ENCODE measurements around the gene SMARCD1.

The SMARCD1 gene

DNA sequence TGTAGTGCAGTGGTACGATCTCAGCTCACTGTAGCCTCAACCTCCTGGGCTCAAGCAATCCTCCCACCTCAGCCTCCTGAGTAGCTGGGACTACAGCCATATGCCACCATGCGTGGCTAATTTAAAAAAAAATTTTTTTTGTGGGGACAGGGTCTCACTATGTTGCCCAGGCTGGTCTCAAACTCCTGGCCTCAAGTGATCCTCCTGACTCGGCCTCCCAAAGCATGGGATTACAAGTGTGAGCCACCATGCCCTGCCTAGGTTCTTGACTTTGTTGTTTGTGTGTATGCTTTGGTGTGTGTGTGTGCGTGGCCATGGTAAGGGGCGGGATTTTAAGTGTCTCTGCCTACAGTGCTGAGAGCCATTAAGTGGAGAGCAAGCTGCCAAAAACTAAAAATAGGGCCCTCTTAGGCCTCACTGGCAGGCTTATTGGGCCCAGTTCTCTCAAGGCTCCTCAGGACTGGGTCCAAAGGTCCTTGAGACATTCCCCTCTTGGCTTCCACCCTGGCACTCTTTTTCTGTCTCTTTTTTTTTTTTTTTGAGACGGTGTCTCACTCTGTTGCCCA, 32.0 kb downstream of the SMARCD1 start:
- H3K27ac ChIP-seq (replicated peaks): no peak overlapping the region
- no peak for TF ChIP-seq GABPA (IDR thresholded peaks at IDR 0.05; ENCODE audit: low read depth)
- TF ChIP-seq, protein P1, sequence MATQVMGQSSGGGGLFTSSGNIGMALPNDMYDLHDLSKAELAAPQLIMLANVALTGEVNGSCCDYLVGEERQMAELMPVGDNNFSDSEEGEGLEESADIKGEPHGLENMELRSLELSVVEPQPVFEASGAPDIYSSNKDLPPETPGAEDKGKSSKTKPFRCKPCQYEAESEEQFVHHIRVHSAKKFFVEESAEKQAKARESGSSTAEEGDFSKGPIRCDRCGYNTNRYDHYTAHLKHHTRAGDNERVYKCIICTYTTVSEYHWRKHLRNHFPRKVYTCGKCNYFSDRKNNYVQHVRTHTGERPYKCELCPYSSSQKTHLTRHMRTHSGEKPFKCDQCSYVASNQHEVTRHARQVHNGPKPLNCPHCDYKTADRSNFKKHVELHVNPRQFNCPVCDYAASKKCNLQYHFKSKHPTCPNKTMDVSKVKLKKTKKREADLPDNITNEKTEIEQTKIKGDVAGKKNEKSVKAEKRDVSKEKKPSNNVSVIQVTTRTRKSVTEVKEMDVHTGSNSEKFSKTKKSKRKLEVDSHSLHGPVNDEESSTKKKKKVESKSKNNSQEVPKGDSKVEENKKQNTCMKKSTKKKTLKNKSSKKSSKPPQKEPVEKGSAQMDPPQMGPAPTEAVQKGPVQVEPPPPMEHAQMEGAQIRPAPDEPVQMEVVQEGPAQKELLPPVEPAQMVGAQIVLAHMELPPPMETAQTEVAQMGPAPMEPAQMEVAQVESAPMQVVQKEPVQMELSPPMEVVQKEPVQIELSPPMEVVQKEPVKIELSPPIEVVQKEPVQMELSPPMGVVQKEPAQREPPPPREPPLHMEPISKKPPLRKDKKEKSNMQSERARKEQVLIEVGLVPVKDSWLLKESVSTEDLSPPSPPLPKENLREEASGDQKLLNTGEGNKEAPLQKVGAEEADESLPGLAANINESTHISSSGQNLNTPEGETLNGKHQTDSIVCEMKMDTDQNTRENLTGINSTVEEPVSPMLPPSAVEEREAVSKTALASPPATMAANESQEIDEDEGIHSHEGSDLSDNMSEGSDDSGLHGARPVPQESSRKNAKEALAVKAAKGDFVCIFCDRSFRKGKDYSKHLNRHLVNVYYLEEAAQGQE (IDR thresholded peaks at IDR 0.05; ENCODE audit: insufficient replicate concordance, low read depth): no peak
- TF ChIP-seq, protein P2, sequence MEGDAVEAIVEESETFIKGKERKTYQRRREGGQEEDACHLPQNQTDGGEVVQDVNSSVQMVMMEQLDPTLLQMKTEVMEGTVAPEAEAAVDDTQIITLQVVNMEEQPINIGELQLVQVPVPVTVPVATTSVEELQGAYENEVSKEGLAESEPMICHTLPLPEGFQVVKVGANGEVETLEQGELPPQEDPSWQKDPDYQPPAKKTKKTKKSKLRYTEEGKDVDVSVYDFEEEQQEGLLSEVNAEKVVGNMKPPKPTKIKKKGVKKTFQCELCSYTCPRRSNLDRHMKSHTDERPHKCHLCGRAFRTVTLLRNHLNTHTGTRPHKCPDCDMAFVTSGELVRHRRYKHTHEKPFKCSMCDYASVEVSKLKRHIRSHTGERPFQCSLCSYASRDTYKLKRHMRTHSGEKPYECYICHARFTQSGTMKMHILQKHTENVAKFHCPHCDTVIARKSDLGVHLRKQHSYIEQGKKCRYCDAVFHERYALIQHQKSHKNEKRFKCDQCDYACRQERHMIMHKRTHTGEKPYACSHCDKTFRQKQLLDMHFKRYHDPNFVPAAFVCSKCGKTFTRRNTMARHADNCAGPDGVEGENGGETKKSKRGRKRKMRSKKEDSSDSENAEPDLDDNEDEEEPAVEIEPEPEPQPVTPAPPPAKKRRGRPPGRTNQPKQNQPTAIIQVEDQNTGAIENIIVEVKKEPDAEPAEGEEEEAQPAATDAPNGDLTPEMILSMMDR (IDR thresholded peaks at IDR 0.05; ENCODE audit: insufficient read depth, low read length): no peak
- no peak for TF ChIP-seq POLR2AphosphoS5 (IDR thresholded peaks at IDR 0.05; ENCODE audit: low read depth)
- no peak for TF ChIP-seq SPI1 (IDR thresholded peaks at IDR 0.05; ENCODE audit: borderline replicate concordance, low read depth)
- H3K27me3 ChIP-seq (ENCODE audit: insufficient read depth, poor library complexity, severe bottlenecking): no peaks in the 10 kb centered on the region
- H3K4me3 ChIP-seq (replicated peaks; ENCODE audit: insufficient read depth, low read length): no peak overlapping the region
- no peak for DNase-seq (ENCODE audit: low read depth in 1 of 2, low spot score in 1 of 2)

DNA sequence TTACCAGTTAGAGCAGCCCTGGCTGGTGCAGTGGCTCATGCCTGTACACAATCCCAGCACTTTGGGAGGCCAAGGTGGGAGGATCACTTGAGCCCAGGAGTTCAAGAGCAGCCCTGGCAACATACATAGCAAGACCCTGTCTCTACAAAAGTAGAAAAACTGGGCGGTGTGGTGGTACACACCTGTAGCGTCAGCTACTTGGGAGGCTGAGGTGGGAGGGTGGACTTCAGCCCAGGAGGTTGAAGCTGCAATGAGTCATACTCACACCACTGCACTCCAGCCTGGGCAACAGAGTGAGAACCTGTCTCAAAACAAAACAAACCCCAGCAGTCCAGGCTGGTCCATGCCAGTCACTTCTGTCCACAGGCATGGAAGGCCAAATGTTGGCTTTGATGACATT, 34.2 kb downstream of the SMARCD1 start:
- DNase-seq (ENCODE audit: low read depth in 1 of 2, low spot score in 1 of 2): no peak
- no peak overlapping the region for H3K4me3 ChIP-seq (replicated peaks; ENCODE audit: insufficient read depth, low read length)
- TF ChIP-seq POLR2AphosphoS5 (IDR thresholded peaks at IDR 0.05; ENCODE audit: low read depth): no peak
- TF ChIP-seq, protein P1 (IDR thresholded peaks at IDR 0.05; ENCODE audit: insufficient replicate concordance, low read depth): no peak
- TF ChIP-seq GABPA (IDR thresholded peaks at IDR 0.05; ENCODE audit: low read depth): no peak
- no peak for TF ChIP-seq SPI1 (IDR thresholded peaks at IDR 0.05; ENCODE audit: borderline replicate concordance, low read depth)
- TF ChIP-seq, protein P2 (IDR thresholded peaks at IDR 0.05; ENCODE audit: insufficient read depth, low read length): no peak
- no peak overlapping the region for H3K27ac ChIP-seq (replicated peaks)
- no peaks in the 10 kb centered on the region for H3K27me3 ChIP-seq (ENCODE audit: insufficient read depth, poor library complexity, severe bottlenecking)

DNA sequence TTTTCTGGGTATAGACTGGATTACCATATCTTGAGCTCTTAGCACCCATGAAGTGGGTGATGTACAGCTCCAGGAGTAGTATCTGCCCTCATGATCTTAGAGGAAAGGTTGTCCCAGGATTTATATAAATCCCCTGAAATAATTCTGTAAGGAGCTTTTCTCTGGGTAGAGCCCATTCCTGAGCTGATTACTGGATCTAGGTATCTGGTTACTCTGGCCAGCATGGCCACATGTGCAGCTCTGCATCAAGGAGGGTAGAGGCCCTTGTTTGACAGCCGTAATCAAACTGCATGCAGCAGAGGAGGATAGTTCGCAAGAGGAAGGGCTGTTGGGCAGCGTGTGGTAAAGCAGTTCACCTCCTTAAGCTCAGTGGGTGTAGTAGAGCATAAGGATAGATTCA, 35.4 kb downstream of the SMARCD1 start:
- TF ChIP-seq GABPA (IDR thresholded peaks at IDR 0.05; ENCODE audit: low read depth): no peak
- TF ChIP-seq, protein P2 (IDR thresholded peaks at IDR 0.05; ENCODE audit: insufficient read depth, low read length): no peak
- no peak for TF ChIP-seq SPI1 (IDR thresholded peaks at IDR 0.05; ENCODE audit: borderline replicate concordance, low read depth)
- TF ChIP-seq, protein P1 (IDR thresholded peaks at IDR 0.05; ENCODE audit: insufficient replicate concordance, low read depth): no peak
- no peak for TF ChIP-seq POLR2AphosphoS5 (IDR thresholded peaks at IDR 0.05; ENCODE audit: low read depth)
- Histone ChIP-seq H3K27ac (replicated peaks) (no peak overlapping the region), H3K27me3 (ENCODE audit: insufficient read depth, poor library complexity, severe bottlenecking) (no peaks in the 10 kb centered on the region), H3K4me3 (replicated peaks; ENCODE audit: insufficient read depth, low read length) (no peak overlapping the region)
- DNase-seq (ENCODE audit: low read depth in 1 of 2, low spot score in 1 of 2): no peak

Data from HL-60 (cell line).